K562 treated with DMSO at 1 percent for 48 hours (cell line): Measurements from ENCODE around the gene MCAT. TPM values are rescaled to one million over a fixed set of nuclear protein-coding genes. Genes with fewer than 3 reads are reported as not detected.

Experiments used
- total RNA-seq: library from RNA; unstranded; fragments of 300-600 nt; gene quantifications from 2 replicates; pipeline ENCODE4 v1.2.3, GENCODE V29; 2022; ENCODE audit warnings: low replicate concordance; ENCODE audit errors: extremely low read depth

MCAT gene, protein sequence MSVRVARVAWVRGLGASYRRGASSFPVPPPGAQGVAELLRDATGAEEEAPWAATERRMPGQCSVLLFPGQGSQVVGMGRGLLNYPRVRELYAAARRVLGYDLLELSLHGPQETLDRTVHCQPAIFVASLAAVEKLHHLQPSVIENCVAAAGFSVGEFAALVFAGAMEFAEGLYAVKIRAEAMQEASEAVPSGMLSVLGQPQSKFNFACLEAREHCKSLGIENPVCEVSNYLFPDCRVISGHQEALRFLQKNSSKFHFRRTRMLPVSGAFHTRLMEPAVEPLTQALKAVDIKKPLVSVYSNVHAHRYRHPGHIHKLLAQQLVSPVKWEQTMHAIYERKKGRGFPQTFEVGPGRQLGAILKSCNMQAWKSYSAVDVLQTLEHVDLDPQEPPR
- total RNA-seq: not detected in 2 replicates

GRCh38 chr22:43142880-43143562 lies at the start of gene MCAT:
MCAT (minus strand) TSS chr22:43143398; CDS start chr22:43143348, 50 bp downstream.

GRCh38 chr22:43186272-43187170 lies 43.3 kb upstream of the MCAT start, which contains the start of gene TTLL12:
TTLL12 (minus strand) TSS chr22:43187134; CDS start chr22:43187069, 65 bp downstream.

DNA sequence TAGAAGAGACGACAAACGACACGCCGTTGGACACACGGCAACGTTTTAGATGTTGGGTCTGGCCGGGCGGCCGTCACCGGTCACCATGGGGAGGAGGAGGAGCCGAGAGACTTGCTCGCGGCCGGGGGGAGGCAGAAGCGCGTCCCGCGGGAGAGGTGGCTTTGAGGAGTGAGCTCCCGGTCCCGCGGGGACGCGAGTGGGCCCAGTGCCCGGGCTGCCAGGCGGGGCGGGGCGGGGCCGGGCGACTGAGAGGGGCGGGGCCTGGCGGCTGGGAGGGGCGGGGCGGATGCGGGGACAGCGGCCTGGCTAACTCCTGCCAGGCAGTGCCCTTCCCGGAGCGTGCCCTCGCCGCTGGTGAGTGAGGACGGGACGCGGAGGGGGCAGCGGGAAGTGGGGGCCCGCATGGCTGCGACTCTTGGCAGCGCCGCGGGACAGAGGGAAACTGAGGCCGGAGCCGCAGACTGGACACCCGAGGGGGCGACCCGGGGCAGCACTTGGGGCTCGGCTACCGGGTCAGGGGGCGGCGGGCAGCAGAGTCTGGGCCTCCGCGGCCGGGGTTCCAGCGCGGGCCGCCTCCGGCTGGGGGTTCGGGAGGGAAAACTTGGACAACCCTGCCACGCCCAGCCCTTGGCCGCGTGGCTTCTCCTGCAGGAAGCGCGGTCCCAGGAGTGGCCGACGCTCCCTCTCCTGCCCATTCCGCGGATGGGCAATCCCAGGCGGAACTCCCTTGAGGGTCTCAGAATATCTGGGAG lies 8.2 kb upstream of the MCAT start, which contains the start of gene TSPO:
TSPO (plus strand) TSS at position 309 of the 752 bp plus-strand sequence. CDS start 7,680 bp downstream, outside the sequence.

GRCh38 chr22:43110444-43110926 lies 32.7 kb downstream of the MCAT start, which contains the start of gene BIK:
BIK (plus strand) TSS chr22:43110750; CDS start chr22:43124023, 13,273 bp downstream.

GRCh38 chr22:43088984-43089717 lies 54.0 kb downstream of the MCAT start, which contains the start of gene TTLL1:
TTLL1 (minus strand) TSS chr22:43089391; CDS start chr22:43075586, 13,805 bp downstream.

Other genes starting within 250 kb of the MCAT start
- not detected in 2 replicates for gene PACSIN2, start 128.2 kb downstream of the MCAT start, total RNA-seq
- gene TTLL1, start 54.0 kb downstream of the MCAT start, total RNA-seq: not detected in 2 replicates
- gene BIK, start 32.6 kb downstream of the MCAT start, total RNA-seq: not detected in 2 replicates
- gene TSPO, start 8.2 kb upstream of the MCAT start, total RNA-seq: not detected in 2 replicates
- gene TTLL12, start 43.7 kb upstream of the MCAT start, total RNA-seq: 123 TPM in 1 of 2 replicates, not detected in the other
- not detected in 2 replicates for gene SCUBE1, start 200.0 kb upstream of the MCAT start, total RNA-seq